ENCODE results near the gene ANKFN1.

- TF ChIP-seq CTCF (IDR thresholded peaks at IDR 0.05) (no peak), POLR2A (IDR thresholded peaks at IDR 0.05) (no peak)
Observed at GRCh38 chr17:56407086-56407485, 253.8 kb downstream of the ANKFN1 start.
